HFFc6 (cell line): ENCODE measurements around the gene PUS10. TPM values are rescaled to one million over a fixed set of nuclear protein-coding genes. Genes with fewer than 3 reads are reported as not detected.
A peak's percentile ranks its signal among the peaks of the same experiment; 100 is the strongest.
"Not testable (repeated sequence)": the region's sequence is repeated elsewhere in the genome, so short reads cannot be mapped to it uniquely, and the experiment has no call there.

Source experiments
- DNase-seq: peaks from one replicate; pipeline ENCODE4 v3.0.0-alpha.2; 2018
- H3K27ac Mint-ChIP-seq: 2 replicates; pipeline ENCODE4 v1.8.0; 2020; ENCODE audit warnings: mild to moderate bottlenecking, mixed read lengths
- H3K27me3 Mint-ChIP-seq: 2 replicates; pipeline ENCODE4 v1.8.0; 2021; ENCODE audit warnings: mild to moderate bottlenecking, moderate library complexity, mixed read lengths; ENCODE audit not compliant: insufficient read depth
- H3K36me3 Mint-ChIP-seq: 2 replicates; pipeline ENCODE4 v1.8.0; 2021; ENCODE audit warnings: low read depth, mixed read lengths
- H3K4me1 Mint-ChIP-seq: 2 replicates; pipeline ENCODE4 v1.8.0; 2020; ENCODE audit warnings: low read depth, mixed read lengths
- H3K4me3 Mint-ChIP-seq: 2 replicates; pipeline ENCODE4 v1.8.0; 2020; ENCODE audit warnings: mild to moderate bottlenecking, moderate library complexity, mixed read lengths
- H3K9me3 Mint-ChIP-seq: 2 replicates; pipeline ENCODE4 v1.8.0; 2020; ENCODE audit warnings: mild to moderate bottlenecking, mixed read lengths
- total RNA-seq, 6 experiments: library from RNA; stranded (reverse); fragmentation: NEBNext Ultra II Directional; extraction: Animal tissue kit (Norgen Biotek cat#: 25700); gene quantifications; 2 replicates in 1 of 6; 3 replicates in 5 of 6; pipeline ENCODE4 v1.2.3, GENCODE V29; 2021
- TF ChIP-seq, protein P1 (sequence below): fragments of 200-600 bp; sonication (generic); IDR thresholded peaks from 2 replicates; pipeline ENCODE4 v1.5.0; 2021; ENCODE audit warnings: antibody characterized with exemption, mild to moderate bottlenecking

The PUS10 gene
- total RNA-seq, 6 experiments from 2014 or later = 4.2 to 6.1 (median 5.3) TPM

DNA sequence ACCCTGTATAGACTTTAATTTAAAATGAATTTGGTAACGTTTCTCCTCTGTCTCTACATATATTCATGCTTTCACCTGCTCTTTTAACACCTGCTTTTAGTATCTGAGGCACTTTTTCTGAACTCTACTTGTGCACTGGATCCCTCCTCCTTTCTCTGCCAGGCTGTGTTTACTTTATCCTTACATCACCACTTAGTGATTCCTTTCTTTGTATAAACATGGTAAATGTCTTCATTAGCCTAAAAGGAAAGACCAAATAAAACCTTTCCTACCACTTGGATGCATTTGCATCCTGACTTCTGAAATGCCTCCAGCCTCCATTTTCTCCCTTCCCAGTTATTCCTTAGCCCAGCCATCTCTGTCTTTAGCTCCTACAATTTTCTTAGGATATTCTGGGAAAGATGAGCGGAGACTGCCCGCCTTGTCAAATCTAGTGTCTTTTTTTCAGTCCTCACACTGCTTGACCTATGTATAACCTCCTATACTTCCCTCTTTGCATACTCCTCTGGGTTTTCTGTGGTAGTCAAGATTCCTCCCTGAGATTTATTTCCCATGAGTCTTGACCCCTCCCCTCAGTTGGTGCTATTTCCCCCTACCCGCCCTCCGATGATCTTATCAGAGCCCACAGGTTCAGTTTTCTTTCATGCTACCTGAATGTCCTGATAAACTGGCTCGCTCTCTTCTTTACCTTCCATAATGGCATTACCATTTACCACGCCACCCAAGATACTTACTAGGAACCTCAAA, 91.9 kb downstream of the PUS10 start:
- TF ChIP-seq, protein P1, sequence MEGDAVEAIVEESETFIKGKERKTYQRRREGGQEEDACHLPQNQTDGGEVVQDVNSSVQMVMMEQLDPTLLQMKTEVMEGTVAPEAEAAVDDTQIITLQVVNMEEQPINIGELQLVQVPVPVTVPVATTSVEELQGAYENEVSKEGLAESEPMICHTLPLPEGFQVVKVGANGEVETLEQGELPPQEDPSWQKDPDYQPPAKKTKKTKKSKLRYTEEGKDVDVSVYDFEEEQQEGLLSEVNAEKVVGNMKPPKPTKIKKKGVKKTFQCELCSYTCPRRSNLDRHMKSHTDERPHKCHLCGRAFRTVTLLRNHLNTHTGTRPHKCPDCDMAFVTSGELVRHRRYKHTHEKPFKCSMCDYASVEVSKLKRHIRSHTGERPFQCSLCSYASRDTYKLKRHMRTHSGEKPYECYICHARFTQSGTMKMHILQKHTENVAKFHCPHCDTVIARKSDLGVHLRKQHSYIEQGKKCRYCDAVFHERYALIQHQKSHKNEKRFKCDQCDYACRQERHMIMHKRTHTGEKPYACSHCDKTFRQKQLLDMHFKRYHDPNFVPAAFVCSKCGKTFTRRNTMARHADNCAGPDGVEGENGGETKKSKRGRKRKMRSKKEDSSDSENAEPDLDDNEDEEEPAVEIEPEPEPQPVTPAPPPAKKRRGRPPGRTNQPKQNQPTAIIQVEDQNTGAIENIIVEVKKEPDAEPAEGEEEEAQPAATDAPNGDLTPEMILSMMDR = no peak
- peak overlapping the region; percentile 51 for H3K4me3 Mint-ChIP-seq
- H3K27me3 Mint-ChIP-seq = no peaks in the 10 kb centered on the region
- no peaks in the 10 kb centered on the region for H3K9me3 Mint-ChIP-seq
- H3K4me1 Mint-ChIP-seq = peaks cover 24% of the 10 kb centered on the region
- peaks cover 16% of the 10 kb centered on the region for H3K36me3 Mint-ChIP-seq
- peak; percentile 18 for DNase-seq
- H3K27ac Mint-ChIP-seq = peak overlapping the region; percentile 76

DNA sequence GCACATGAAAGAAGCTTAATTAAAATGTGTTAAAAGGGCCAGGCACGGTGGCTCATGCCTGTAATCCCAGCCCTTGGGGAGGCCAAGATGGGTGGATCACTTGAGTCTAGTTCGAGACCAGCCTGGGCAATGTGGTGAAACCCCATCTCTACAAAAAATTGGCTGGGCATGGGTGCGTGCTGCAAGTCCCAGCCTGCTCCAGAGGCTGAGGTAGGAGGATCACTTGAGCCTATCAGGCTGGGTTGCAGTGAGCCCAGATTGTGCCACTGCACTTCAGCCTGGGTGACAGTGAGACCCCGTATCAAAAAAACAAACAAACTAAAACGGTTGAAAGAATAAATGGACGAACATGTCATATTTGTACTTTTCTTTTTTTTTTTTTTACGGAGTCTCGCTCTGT, 110.7 kb downstream of the PUS10 start:
- DNase-seq = no peak
- Mint-ChIP-seq H3K9me3 (no peaks in the 10 kb centered on the region), H3K4me1 (no peaks in the 10 kb centered on the region), H3K27me3 (no peaks in the 10 kb centered on the region), H3K4me3 (no peak overlapping the region), H3K36me3 (no peaks in the 10 kb centered on the region), H3K27ac (no peak overlapping the region)
- TF ChIP-seq, protein P1 = no peak

DNA sequence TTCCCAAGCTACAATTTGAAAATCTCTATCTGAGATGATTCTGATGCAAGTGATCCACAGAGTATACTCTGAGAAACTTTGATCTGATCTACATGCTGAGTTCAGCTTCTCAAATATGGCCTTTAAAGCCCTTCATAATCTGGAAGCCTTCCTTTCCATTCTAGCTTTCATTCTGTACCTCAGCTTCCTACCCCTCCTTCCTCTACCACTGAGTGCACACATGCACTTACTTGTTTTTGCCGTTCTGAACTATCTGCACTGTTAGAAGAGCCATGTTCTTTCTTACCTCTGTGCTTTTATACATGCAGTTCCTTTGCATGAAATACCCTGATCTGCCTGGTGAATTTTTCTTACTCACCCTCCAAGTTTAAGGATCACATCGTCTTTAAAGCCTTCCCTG, 111.7 kb downstream of the PUS10 start:
- no peak for DNase-seq
- no peak overlapping the region for H3K27ac Mint-ChIP-seq
- no peaks in the 10 kb centered on the region for H3K4me1 Mint-ChIP-seq
- no peaks in the 10 kb centered on the region for H3K36me3 Mint-ChIP-seq
- no peak overlapping the region for H3K4me3 Mint-ChIP-seq
- TF ChIP-seq, protein P1 = no peak
- no peaks in the 10 kb centered on the region for H3K9me3 Mint-ChIP-seq
- H3K27me3 Mint-ChIP-seq = no peaks in the 10 kb centered on the region

DNA sequence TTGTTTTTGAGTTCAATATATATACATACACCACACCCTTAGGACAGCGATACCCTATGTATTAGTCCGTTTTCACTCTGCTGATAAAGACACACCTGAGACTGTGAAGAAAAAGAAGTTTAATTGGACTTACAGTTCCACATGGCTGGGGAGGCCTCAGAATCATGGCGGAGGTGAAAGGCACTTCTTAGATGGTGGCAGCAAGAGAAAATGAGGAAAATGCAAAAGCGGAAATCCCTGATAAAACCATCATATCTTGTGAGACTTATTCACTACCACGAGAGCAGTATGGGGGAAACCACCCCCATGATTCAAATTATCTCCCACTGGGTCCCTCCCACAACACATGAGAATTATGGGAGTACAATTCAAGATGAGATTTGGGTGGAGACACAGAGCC, 112.2 kb downstream of the PUS10 start:
- H3K27ac Mint-ChIP-seq, H3K4me1 Mint-ChIP-seq, H3K4me3 Mint-ChIP-seq, H3K27me3 Mint-ChIP-seq, H3K9me3 Mint-ChIP-seq, DNase-seq, H3K36me3 Mint-ChIP-seq: not testable (repeated sequence)

DNA sequence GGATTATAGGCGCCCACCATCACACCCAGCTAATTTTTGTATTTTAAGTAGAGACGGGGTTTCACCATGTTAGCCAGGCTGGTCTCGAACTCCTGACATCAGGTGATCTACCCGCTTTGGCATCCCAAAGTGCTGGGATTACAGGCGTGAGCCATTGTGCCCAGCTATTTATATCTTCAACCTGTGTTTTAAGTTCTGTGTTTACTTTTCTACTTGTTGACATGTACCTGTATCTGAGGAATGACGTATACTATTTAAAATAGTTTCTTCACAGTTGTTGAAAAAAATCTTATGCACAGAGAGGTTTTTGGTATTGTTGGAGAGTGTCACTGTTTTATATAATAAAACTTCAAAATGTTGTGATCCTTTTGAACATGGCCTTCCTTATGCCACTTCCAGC, 116.8 kb downstream of the PUS10 start:
- not testable (repeated sequence) for DNase-seq, H3K27ac Mint-ChIP-seq, H3K4me1 Mint-ChIP-seq, H3K9me3 Mint-ChIP-seq, H3K36me3 Mint-ChIP-seq, H3K4me3 Mint-ChIP-seq, H3K27me3 Mint-ChIP-seq

DNA sequence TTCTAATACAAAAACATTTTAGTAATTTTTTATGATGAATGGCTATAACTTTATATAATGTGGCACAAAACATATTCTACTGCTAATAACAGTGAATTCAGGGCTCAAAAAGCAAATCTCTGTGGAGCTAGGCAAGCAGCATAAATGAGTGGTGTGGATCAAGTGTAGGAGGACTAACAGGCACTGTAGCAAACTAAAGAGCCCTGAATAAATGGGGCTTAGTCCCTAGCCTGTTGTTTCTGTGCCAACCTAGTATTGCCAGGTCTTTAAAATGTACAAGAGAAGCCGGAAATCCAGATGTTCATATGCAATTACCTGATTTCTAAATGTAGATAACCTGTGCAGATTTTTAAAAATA, 118.2 kb downstream of the PUS10 start:
- no peak for DNase-seq
- no peak overlapping the region for H3K27ac Mint-ChIP-seq
- peaks cover 4% of the 10 kb centered on the region for H3K36me3 Mint-ChIP-seq
- no peaks in the 10 kb centered on the region for H3K9me3 Mint-ChIP-seq
- TF ChIP-seq, protein P1 = no peak
- no peaks in the 10 kb centered on the region for H3K27me3 Mint-ChIP-seq
- no peak overlapping the region for H3K4me3 Mint-ChIP-seq
- H3K4me1 Mint-ChIP-seq = no peaks in the 10 kb centered on the region
